GM12878 (cell line): ENCODE results near the gene XCR1.

Experiments used
- GABPA ChIP-seq: IDR thresholded peaks from 2 replicates; pipeline ENCODE4 v1.6.1; 2014; ENCODE audit warnings: antibody characterized with exemption, low read depth, mild to moderate bottlenecking, inconsistent platforms
- JUNB ChIP-seq: IDR thresholded peaks from 2 replicates; pipeline ENCODE4 v1.6.1; 2016; ENCODE audit warnings: antibody characterized with exemption, mild to moderate bottlenecking
- MYC ChIP-seq: IDR thresholded peaks from 2 replicates; pipeline ENCODE4 v1.6.1; 2011; ENCODE audit warnings: mild to moderate bottlenecking, low read length, moderate library complexity, inconsistent platforms; ENCODE audit not compliant: insufficient read depth, insufficient replicate concordance, insufficient read length, severe bottlenecking
- POLR2A ChIP-seq: IDR thresholded peaks from 2 replicates; pipeline ENCODE4 v1.6.1; 2011; ENCODE audit warnings: low read depth, mild to moderate bottlenecking, low read length
- TF ChIP-seq, protein P1 (sequence below), 3 experiments: IDR thresholded peaks in 2 of 3; conservative IDR thresholded peaks in 1 of 3; 2 replicates each; pipeline ENCODE4 v1.5.1; 2011; ENCODE audit warnings: low read depth in 3 of 3, low read length in 3 of 3, mild to moderate bottlenecking in 3 of 3, control low read depth in 2 of 3, moderate library complexity in 2 of 3, inconsistent platforms in 1 of 3, mixed read lengths in 1 of 3; ENCODE audit not compliant: control insufficient read depth in 2 of 3, insufficient read depth in 1 of 3; ENCODE audit errors: extremely low read depth in 1 of 3

DNA sequence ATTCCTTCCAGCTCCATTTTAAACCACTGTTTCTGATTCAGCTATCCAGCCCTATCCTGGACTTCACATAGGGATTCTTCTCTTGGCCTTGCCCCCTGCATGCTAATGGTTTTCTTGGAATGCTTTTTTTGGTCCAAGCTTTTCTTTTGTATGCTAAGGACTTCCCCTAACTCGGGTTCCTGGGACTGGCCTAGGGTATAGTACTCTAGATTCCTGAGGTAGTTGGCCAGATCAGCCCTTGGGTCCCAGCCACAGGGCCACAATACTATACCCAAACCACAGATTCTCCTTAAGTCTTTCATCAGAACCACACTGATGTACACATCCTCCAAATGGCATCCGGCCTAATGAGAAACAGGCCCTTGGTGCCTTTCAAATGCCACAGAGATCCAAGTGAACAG, 34.5 kb downstream of the XCR1 start:
- no peak for TF ChIP-seq POLR2A
- TF ChIP-seq JUNB = no peak
- no peak for TF ChIP-seq GABPA
- TF ChIP-seq MYC = no peak
- TF ChIP-seq, protein P1, sequence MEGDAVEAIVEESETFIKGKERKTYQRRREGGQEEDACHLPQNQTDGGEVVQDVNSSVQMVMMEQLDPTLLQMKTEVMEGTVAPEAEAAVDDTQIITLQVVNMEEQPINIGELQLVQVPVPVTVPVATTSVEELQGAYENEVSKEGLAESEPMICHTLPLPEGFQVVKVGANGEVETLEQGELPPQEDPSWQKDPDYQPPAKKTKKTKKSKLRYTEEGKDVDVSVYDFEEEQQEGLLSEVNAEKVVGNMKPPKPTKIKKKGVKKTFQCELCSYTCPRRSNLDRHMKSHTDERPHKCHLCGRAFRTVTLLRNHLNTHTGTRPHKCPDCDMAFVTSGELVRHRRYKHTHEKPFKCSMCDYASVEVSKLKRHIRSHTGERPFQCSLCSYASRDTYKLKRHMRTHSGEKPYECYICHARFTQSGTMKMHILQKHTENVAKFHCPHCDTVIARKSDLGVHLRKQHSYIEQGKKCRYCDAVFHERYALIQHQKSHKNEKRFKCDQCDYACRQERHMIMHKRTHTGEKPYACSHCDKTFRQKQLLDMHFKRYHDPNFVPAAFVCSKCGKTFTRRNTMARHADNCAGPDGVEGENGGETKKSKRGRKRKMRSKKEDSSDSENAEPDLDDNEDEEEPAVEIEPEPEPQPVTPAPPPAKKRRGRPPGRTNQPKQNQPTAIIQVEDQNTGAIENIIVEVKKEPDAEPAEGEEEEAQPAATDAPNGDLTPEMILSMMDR (IDR thresholded peaks at IDR 0.05 in 2 of 3, conservative IDR thresholded peaks at IDR 0.05 in 1 of 3; ENCODE audit: control insufficient read depth in 2 of 3, extremely low read depth in 1 of 3, insufficient read depth in 1 of 3, low read depth in 3 of 3, low read length in 3 of 3) = no peak
